Small intestine (tissue), 7 donors: ENCODE results near the gene IL17RE. TPM values are rescaled to one million over a fixed set of nuclear protein-coding genes. Genes with fewer than 3 reads are reported as not detected.
"Not testable (repeated sequence)": the region's sequence is repeated elsewhere in the genome, so short reads cannot be mapped to it uniquely, and the experiment has no call there.

Source experiments
- DNase-seq, 2 donors: peaks; one replicate each; pipeline versions ENCODE4 v3.0.0 to v3.0.0-alpha.2; 2013
- FAIRE-seq: peaks from 2 replicates; lab custom pipeline; 2012; peaks lifted over from hg19 to GRCh38; lab: Jason Lieb, UNC
- H3K27ac ChIP-seq, 3 donors: one replicate each; pipeline ENCODE4 v1.5.1; 2013; ENCODE audit warnings: low read length in 2 of 3, mild to moderate bottlenecking in 2 of 3, control low read depth in 1 of 3, inconsistent platforms in 1 of 3, low read depth in 1 of 3, moderate library complexity in 1 of 3
- H3K27me3 ChIP-seq, 3 donors: one replicate each; pipeline ENCODE4 v1.6.1; 2013; ENCODE audit warnings: low read length in 3 of 3, inconsistent platforms in 1 of 3; ENCODE audit not compliant: control insufficient read depth in 3 of 3, insufficient read depth in 3 of 3
- H3K36me3 ChIP-seq, 3 donors: one replicate each; pipeline ENCODE4 v1.6.1; 2013; ENCODE audit warnings: low read length in 3 of 3, inconsistent platforms in 1 of 3, low read depth in 1 of 3, mild to moderate bottlenecking in 1 of 3, moderate library complexity in 1 of 3; ENCODE audit not compliant: control insufficient read depth in 3 of 3, insufficient read depth in 2 of 3
- H3K4me1 ChIP-seq, 3 donors: one replicate each; pipeline ENCODE4 v1.6.1; 2013; ENCODE audit warnings: low read length in 2 of 3, inconsistent platforms in 1 of 3, low read depth in 1 of 3, mild to moderate bottlenecking in 1 of 3, moderate library complexity in 1 of 3; ENCODE audit not compliant: control insufficient read depth in 3 of 3, insufficient read depth in 2 of 3
- H3K4me3 ChIP-seq, 3 donors: one replicate each; pipeline ENCODE4 v1.5.1; 2013; ENCODE audit warnings: low read length in 3 of 3, control low read depth in 1 of 3, inconsistent platforms in 1 of 3, low read depth in 1 of 3, mild to moderate bottlenecking in 1 of 3, moderate library complexity in 1 of 3
- H3K9me3 ChIP-seq, 2 donors: one replicate each; pipeline ENCODE4 v1.6.1; 2013; ENCODE audit warnings: low read depth in 1 of 2, low read length in 1 of 2; ENCODE audit not compliant: control insufficient read depth in 2 of 2, insufficient read depth in 1 of 2
- WGBS, 3 donors: extraction: QIAGEN DNeasy Blood & Tissue Kit; methylation state at CpG; one replicate each; pipeline ENCODE4 v1.1.7; 2013; 5-methylcytosine and 5-hydroxymethylcytosine counted together
- polyA plus RNA-seq, 4 donors: library from polyadenylated mRNA; stranded (reverse) in 3 of 4; unstranded in 1 of 4; fragments of 200-250 nt in 3 of 4; fragments of 120-200 nt in 1 of 4; gene quantifications; one replicate each; pipeline versions ENCODE4 v1.2.1 to v1.2.3, GENCODE V29; 2013
- donor health status: healthy with polysubstance abuse.
- donor health status: control.
- donor health status: control.
- donor health status: Bipolar disorder and iron deficiency.
- donor health status: healthy.

IL17RE gene
- polyA plus RNA-seq, 4 donors = 31.3 to 59.3 (median 43.5) TPM

DNA sequence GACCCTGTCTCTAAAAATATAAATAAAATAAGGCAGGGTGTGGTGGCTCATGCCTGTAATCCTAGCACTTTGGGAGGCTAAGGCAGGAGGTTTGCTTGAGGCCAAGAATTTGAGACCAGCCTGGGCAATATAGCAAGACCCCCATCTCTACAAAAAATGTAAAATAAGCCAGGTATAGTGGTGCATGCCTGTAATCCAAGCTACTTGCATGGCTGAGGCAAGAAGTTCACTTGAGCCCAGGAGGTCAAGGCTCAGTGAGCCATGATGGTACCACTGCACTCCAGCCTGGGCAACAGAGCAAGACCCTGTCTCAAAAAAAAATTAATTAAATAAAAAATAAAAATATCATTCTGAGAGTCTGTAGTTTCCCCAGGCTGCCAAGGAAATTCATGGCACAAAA, 16.3 kb upstream of the IL17RE start:
- peaks cover 0 to 21% (median 0%) of the 10 kb centered on the region in 3 donors for H3K4me1 ChIP-seq
- no peak overlapping the region for H3K27ac ChIP-seq
- FAIRE-seq (no peak), DNase-seq (no peak)
- no peaks in the 10 kb centered on the region for H3K27me3 ChIP-seq
- no peak overlapping the region for H3K4me3 ChIP-seq
- H3K9me3 ChIP-seq = no peaks in the 10 kb centered on the region
- H3K36me3 ChIP-seq = no peaks in the 10 kb centered on the region

GRCh38 chr3:9887480-9887879, 15.2 kb upstream of the IL17RE start:
- WGBS, 3 donors = 85 to 92% (median 92%) methylated on average over 5 of the region's 5 CpGs
- DNase-seq (no peak), FAIRE-seq (no peak)
- Histone ChIP-seq H3K4me3 (no peak overlapping the region), H3K36me3 (peaks cover 0 to 9% (median 0%) of the 10 kb centered on the region in 3 donors), H3K4me1 (peaks cover 1 to 21% (median 6%) of the 10 kb centered on the region in 3 donors), H3K9me3 (no peaks in the 10 kb centered on the region), H3K27ac (no peak overlapping the region), H3K27me3 (no peaks in the 10 kb centered on the region)

DNA sequence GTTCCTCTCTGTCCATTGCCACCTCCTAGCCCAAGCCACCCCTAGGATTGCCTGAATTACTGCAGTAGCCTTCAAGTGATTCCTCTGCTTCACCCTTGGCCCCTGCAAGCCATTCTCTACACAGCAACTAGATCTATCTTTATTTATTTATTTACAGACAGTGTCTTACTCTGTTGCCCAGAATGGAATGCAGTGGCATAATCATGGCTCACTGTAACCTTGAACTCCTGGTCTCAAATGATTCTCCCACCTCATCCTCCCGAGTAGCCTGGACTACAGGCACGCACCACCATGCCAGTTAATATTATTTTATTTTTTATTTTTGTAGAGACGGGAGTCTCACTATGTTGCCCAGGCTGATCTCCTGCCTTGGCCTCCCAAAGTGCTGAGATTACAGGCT, 14.1 kb upstream of the IL17RE start:
- H3K36me3 ChIP-seq = peaks cover 3 to 18% (median 3%) of the 10 kb centered on the region in 3 donors
- H3K4me1 ChIP-seq = peaks cover 5 to 20% (median 6%) of the 10 kb centered on the region in 3 donors
- H3K27me3 ChIP-seq = no peaks in the 10 kb centered on the region
- H3K27ac ChIP-seq = no peak overlapping the region
- no peak for DNase-seq
- FAIRE-seq = no peak
- WGBS, 3 donors = 80 to 90% (median 82%) methylated on average over 3 of the region's 3 CpGs
- no peak overlapping the region for H3K4me3 ChIP-seq
- H3K9me3 ChIP-seq = no peaks in the 10 kb centered on the region

GRCh38 chr3:9889405-9889804, 13.2 kb upstream of the IL17RE start:
- 75 to 86% (median 84%) methylated on average over 5 of the region's 5 CpGs for WGBS, 3 donors
- Histone ChIP-seq H3K27me3 (no peaks in the 10 kb centered on the region), H3K27ac (no peak overlapping the region), H3K4me1 (peaks cover 6 to 12% (median 7%) of the 10 kb centered on the region in 3 donors), H3K36me3 (peaks cover 3 to 19% (median 3%) of the 10 kb centered on the region in 3 donors), H3K4me3 (no peak overlapping the region), H3K9me3 (no peaks in the 10 kb centered on the region)
- no peak for FAIRE-seq
- no peak for DNase-seq

- Histone ChIP-seq H3K27me3 (no peaks in the 10 kb centered on the region), H3K4me3 (peak within 1 kb of the TSS; percentile 64 to 99 (median 74)), H3K36me3 (peaks cover 3 to 22% (median 3%) of the 10 kb centered on the region in 3 donors), H3K9me3 (no peaks in the 10 kb centered on the region), H3K4me1 (peaks cover 5 to 9% (median 7%) of the 10 kb centered on the region in 3 donors), H3K27ac (peak within 1 kb of the TSS; percentile 92 to 95 (median 94))
- WGBS, 3 donors = 0 to 1% (median 1%) methylated on average over 56 to 62 of the region's 62 CpGs
- FAIRE-seq = no peak
- DNase-seq = peak; percentile 94 to 96
Measured at GRCh38 chr3:9890249-9891071, 12.2 kb upstream of the IL17RE start, which contains the start of gene JAGN1. Gene JAGN1 (plus strand): TSS chr3:9890610. CDS start chr3:9890723, 113 bp downstream.

- Histone ChIP-seq H3K27me3 (no peaks in the 10 kb centered on the region), H3K4me1 (peaks cover 7 to 9% (median 8%) of the 10 kb centered on the region in 3 donors), H3K4me3 (peak overlapping the region; percentile 64 to 99 (median 74)), H3K27ac (peak overlapping the region; percentile 92 to 95 (median 94)), H3K9me3 (no peaks in the 10 kb centered on the region), H3K36me3 (peaks cover 3 to 22% (median 3%) of the 10 kb centered on the region in 3 donors)
- DNase-seq (no peak), FAIRE-seq (no peak)
- WGBS, 3 donors = 2 to 5% (median 4%) methylated on average over 12 of the region's 12 CpGs
Measured at GRCh38 chr3:9891072-9891622, 11.5 kb upstream of the IL17RE start.

GRCh38 chr3:9893739-9894138, 8.9 kb upstream of the IL17RE start:
- Histone ChIP-seq H3K4me3 (no peak overlapping the region), H3K27me3 (no peaks in the 10 kb centered on the region), H3K27ac (peak overlapping the region in 2 of 3 donors; percentile 73), H3K4me1 (peaks cover 9 to 32% (median 13%) of the 10 kb centered on the region in 3 donors), H3K9me3 (no peaks in the 10 kb centered on the region), H3K36me3 (peaks cover 3 to 22% (median 3%) of the 10 kb centered on the region in 3 donors)
- FAIRE-seq (no peak), DNase-seq (no peak)
- 80 to 97% (median 89%) methylated on average over 1 of the region's 1 CpG for WGBS, 3 donors

DNA sequence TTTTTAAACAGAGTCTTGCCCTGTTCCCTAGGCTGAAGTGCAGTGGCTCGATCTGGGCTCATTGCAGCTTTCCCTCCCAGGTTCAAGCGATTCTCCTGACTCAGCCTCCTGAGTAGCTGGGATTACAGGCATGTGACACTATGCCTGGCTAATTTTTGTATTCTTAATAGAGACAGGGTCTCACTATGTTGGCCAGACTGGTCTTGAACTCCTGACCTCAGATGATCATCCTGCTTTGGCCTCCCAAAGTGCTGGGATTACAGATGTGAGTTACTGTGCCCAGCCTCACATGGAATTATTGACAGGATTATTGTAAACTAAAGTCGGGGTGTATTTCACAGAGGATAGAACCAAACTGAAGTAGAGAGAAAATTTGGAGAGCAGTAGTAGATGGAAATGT, 6.9 kb upstream of the IL17RE start:
- not testable (repeated sequence) for FAIRE-seq, DNase-seq, H3K9me3 ChIP-seq, H3K27me3 ChIP-seq, H3K4me3 ChIP-seq
- peaks cover 9 to 42% (median 13%) of the 10 kb centered on the region in 3 donors for H3K4me1 ChIP-seq
- peaks cover 3 to 22% (median 3%) of the 10 kb centered on the region in 3 donors for H3K36me3 ChIP-seq
- H3K27ac ChIP-seq = peak overlapping the region in 1 of 3 donors; percentile 95
- WGBS, 3 donors = 92 to 94% (median 92%) methylated on average over 3 of the region's 3 CpGs
